ENCODE measurements around the gene CCDC110. TPM values are rescaled to one million over a fixed set of nuclear protein-coding genes. Genes with fewer than 3 reads are reported as not detected.

Gene CCDC110
- total and polyA plus RNA-seq, 2 of the 4 experiments (the other 2 are of a cell fraction), result 0.46 to 0.90 TPM

DNA sequence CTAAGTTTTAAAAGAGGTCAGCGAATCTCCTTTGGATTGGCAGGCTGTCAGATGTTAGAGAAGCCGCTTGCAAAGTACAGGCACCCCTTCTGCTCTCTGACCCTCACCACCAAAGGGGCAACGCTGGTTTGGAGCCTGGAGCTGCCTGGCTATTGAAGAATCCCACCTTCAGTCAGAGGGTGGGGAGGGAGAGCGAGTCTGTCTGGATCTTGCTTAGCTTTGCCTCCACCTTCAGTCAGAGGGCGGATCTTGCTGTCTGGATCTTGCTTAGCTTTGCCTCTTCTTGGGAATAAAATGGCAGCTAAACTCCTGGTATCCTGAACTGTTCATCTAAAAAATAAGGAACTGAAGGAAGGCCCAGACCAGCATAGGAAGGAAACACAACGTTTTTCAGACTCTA is 7.3 kb downstream of the CCDC110 start:
- BruUV-seq (replicated peaks), result no TSS peak
- WGBS, 2 experiments (ENCODE audit: extremely low coverage in 2 of 2, insufficient read length in 1 of 2), result no CpG with 5 or more reads among the region's 6 CpGs
- H2BK15ac ChIP-seq (ENCODE audit: low read depth, low read length), result peak overlapping the region; percentile 61; the same call in 2 of the 3 replicates
- no peaks in the 10 kb centered on the region for H3K9me3 ChIP-seq (ENCODE audit: control insufficient read depth, insufficient read depth, low read length)
- peak overlapping the region; percentile 66 for H3K18ac ChIP-seq (ENCODE audit: low read depth, low read length)
- no peaks in the 10 kb centered on the region for H3K27me3 ChIP-seq (ENCODE audit: control insufficient read depth, insufficient read depth, low read length)
- H3K4me2 ChIP-seq (ENCODE audit: low read depth, low read length), result no peak overlapping the region
- peaks cover 13% of the 10 kb centered on the region for H3K4me1 ChIP-seq (ENCODE audit: control insufficient read depth, insufficient read depth, low read length)
- H3K9me1 ChIP-seq (ENCODE audit: insufficient read depth, low read length), result peaks cover 7% of the 10 kb centered on the region
- peak overlapping the region; percentile 91 for H3K14ac ChIP-seq (replicated peaks; ENCODE audit: low read depth, low read length)
- peak overlapping the region in 1 of 2 experiments; percentile 22; a peak in 2 of 4 replicates for H4K8ac ChIP-seq (ENCODE audit: low read depth in 2 of 2, low read length in 2 of 2)
- H2AK5ac ChIP-seq (ENCODE audit: low read depth, low read length), result peak overlapping the region; percentile 91; the same call in 1 of the 2 replicates
- H4K20me1 ChIP-seq (ENCODE audit: insufficient read depth, low read length), result no peaks in the 10 kb centered on the region
- H2AK9ac ChIP-seq (replicated peaks; ENCODE audit: low read depth, low read length, poor library complexity), result no peak overlapping the region
- H2AFZ ChIP-seq (replicated peaks; ENCODE audit: low read length, poor library complexity), result peak overlapping the region; percentile 47
- H3K27ac ChIP-seq (ENCODE audit: insufficient read depth, low read length), result no peak overlapping the region
- H3K23ac ChIP-seq (ENCODE audit: low read depth, low read length), result no peak overlapping the region
- H4K5ac ChIP-seq (ENCODE audit: low read depth, low read length), result peak overlapping the region; percentile 18
- intact Hi-C loops (cut with micrococcal nuclease) (no loop called here), dilution Hi-C loops (cut with HindIII; ENCODE audit: low sequenced_read_pairs, unreplicated experiment) (no loop called here), in situ Hi-C loops (cut with MboI; ENCODE audit: low sequenced_read_pairs) (no loop called here)
- ChIA-PET POLR2A (ENCODE audit: unreplicated experiment) (no interaction called here), CTCF (interaction anchor here (0.5 kb wide), 1 partner anchor 37 kb away, joined by 3 read pairs; no protein-coding TSS in a partner anchor)
- no peak overlapping the region; the same call in 1 of the 2 replicates for H3K56ac ChIP-seq (ENCODE audit: extremely low read depth, insufficient read depth, low read length)
- H3K9ac ChIP-seq (ENCODE audit: low read depth, low read length), result no peak overlapping the region
- ATAC-seq (ENCODE audit: low read depth) (no peak), DNase-seq (no peak)
- no peaks in the 10 kb centered on the region for H3K79me1 ChIP-seq (ENCODE audit: low read depth in 1 of 2, low read length in 2 of 2)
- H3K4ac ChIP-seq (ENCODE audit: low read depth, low read length), result peak overlapping the region; percentile 76
- H3K4me3 ChIP-seq (ENCODE audit: insufficient read depth, low read depth, low read length), result no peak overlapping the region
- H2BK120ac ChIP-seq (ENCODE audit: low read depth, low read length), result peak overlapping the region; percentile 88
- TF ChIP-seq RFX5 (IDR thresholded peaks at IDR 0.05; ENCODE audit: low read depth, low read length) (no peak), SMC3 (IDR thresholded peaks at IDR 0.05; ENCODE audit: low read depth, low read length) (no peak), USF2 (IDR thresholded peaks at IDR 0.05; ENCODE audit: low read depth, low read length) (no peak), MAFK (IDR thresholded peaks at IDR 0.05; ENCODE audit: low read depth, low read length) (no peak), CEBPB (IDR thresholded peaks at IDR 0.05; ENCODE audit: low read depth, low read length) (no peak), MAZ (IDR thresholded peaks at IDR 0.05; ENCODE audit: borderline replicate concordance, low read depth, low read length) (no peak), RCOR1 (IDR thresholded peaks at IDR 0.05; ENCODE audit: insufficient replicate concordance, low read length) (no peak), CHD1 (IDR thresholded peaks at IDR 0.05; ENCODE audit: low read depth, low read length) (no peak), BHLHE40 (IDR thresholded peaks at IDR 0.05; ENCODE audit: low read depth, low read length) (no peak), POLR2A (IDR thresholded peaks at IDR 0.05; ENCODE audit: low read depth, low read length) (no peak), RAD21 (IDR thresholded peaks at IDR 0.05; ENCODE audit: low read length) (no peak), MXI1 (IDR thresholded peaks at IDR 0.05; ENCODE audit: borderline replicate concordance, low read depth, low read length) (no peak), NFE2L2 (IDR thresholded peaks at IDR 0.05; ENCODE audit: low read depth, low read length) (no peak)
- TF ChIP-seq, protein P1, sequence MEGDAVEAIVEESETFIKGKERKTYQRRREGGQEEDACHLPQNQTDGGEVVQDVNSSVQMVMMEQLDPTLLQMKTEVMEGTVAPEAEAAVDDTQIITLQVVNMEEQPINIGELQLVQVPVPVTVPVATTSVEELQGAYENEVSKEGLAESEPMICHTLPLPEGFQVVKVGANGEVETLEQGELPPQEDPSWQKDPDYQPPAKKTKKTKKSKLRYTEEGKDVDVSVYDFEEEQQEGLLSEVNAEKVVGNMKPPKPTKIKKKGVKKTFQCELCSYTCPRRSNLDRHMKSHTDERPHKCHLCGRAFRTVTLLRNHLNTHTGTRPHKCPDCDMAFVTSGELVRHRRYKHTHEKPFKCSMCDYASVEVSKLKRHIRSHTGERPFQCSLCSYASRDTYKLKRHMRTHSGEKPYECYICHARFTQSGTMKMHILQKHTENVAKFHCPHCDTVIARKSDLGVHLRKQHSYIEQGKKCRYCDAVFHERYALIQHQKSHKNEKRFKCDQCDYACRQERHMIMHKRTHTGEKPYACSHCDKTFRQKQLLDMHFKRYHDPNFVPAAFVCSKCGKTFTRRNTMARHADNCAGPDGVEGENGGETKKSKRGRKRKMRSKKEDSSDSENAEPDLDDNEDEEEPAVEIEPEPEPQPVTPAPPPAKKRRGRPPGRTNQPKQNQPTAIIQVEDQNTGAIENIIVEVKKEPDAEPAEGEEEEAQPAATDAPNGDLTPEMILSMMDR (conservative IDR thresholded peaks at IDR 0.05; ENCODE audit: low read depth, low read length), result no peak
- TF ChIP-seq, protein P2, sequence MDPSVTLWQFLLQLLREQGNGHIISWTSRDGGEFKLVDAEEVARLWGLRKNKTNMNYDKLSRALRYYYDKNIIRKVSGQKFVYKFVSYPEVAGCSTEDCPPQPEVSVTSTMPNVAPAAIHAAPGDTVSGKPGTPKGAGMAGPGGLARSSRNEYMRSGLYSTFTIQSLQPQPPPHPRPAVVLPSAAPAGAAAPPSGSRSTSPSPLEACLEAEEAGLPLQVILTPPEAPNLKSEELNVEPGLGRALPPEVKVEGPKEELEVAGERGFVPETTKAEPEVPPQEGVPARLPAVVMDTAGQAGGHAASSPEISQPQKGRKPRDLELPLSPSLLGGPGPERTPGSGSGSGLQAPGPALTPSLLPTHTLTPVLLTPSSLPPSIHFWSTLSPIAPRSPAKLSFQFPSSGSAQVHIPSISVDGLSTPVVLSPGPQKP (IDR thresholded peaks at IDR 0.05; ENCODE audit: borderline replicate concordance, low read depth, low read length), result no peak
- H2BK5ac ChIP-seq (ENCODE audit: low read depth, low read length, poor library complexity, severe bottlenecking), result peak overlapping the region; percentile 38
- H3K36me3 ChIP-seq (ENCODE audit: control insufficient read depth, insufficient read depth, low read length), result no peaks in the 10 kb centered on the region
- H2BK20ac ChIP-seq (ENCODE audit: low read depth, low read length), result peak overlapping the region; percentile 82
- peak overlapping the region; percentile 81 for H4K91ac ChIP-seq (ENCODE audit: insufficient read depth, low read depth, low read length)
